Esophagus squamous epithelium (tissue), 4 donors: ENCODE results near the gene KBTBD8.

Source experiments
- CTCF ChIP-seq, 6 experiments: fragments of 450-650 bp in 4 of 6; fragments of 200-600 bp in 2 of 6; sonication (generic) in 2 of 6; IDR thresholded peaks; one replicate each; pipeline ENCODE4 v1.5.1; 2016 to 2019; ENCODE audit warnings: antibody characterized with exemption in 6 of 6, mild to moderate bottlenecking in 4 of 6, moderate library complexity in 4 of 6
- POLR2A ChIP-seq, 4 donors: fragments of 450-650 bp; IDR thresholded peaks; one replicate each; pipeline ENCODE4 v1.6.1; 2017; ENCODE audit warnings: antibody characterized with exemption in 4 of 4, mild to moderate bottlenecking in 4 of 4, moderate library complexity in 3 of 4

GRCh38 chr3:66957367-66957766 lies 40.7 kb upstream of the KBTBD8 start:
- no peak for TF ChIP-seq CTCF (IDR thresholded peaks at IDR 0.05)
- TF ChIP-seq POLR2A (IDR thresholded peaks at IDR 0.05) = no peak
